Measurements from ENCODE around the gene MTA1.

MTA1 gene
- long read RNA-seq, donor 1, transcript MTA1-201 (21 exons, 2,876 nt), result minor isoform, 5 of 33 reads
- long read RNA-seq, donor 1, transcript MTA1-211 (3 exons, 842 nt), result major isoform, 8 of 33 reads
- long read RNA-seq, donor 1, partial matches to known transcripts, result 16 of 33 reads
- long read RNA-seq, donor 1, other reads (novel, unspliced or antisense), result 0 of 33 reads
- long read RNA-seq, donor 2, partial matches to known transcripts, result 5 of 14 reads
- long read RNA-seq, donor 2, other reads (novel, unspliced or antisense), result 0 of 14 reads
- long read RNA-seq, donor 3, transcript MTA1-212 (2 exons, 700 nt), result major isoform, 5 of 11 reads
- long read RNA-seq, donor 3, partial matches to known transcripts, result 0 of 11 reads
- long read RNA-seq, donor 3, other reads (novel, unspliced or antisense), result 0 of 11 reads
- long read RNA-seq, donor 4, transcript MTA1-212 (2 exons, 700 nt), result major isoform, 6 of 44 reads
- long read RNA-seq, donor 4, partial matches to known transcripts, result 33 of 44 reads
- long read RNA-seq, donor 4, other reads (novel, unspliced or antisense), result 0 of 44 reads
- long read RNA-seq, donor 5, transcript MTA1-211 (3 exons, 842 nt), result major isoform, 7 of 23 reads
- long read RNA-seq, donor 5, partial matches to known transcripts, result 8 of 23 reads
- long read RNA-seq, donor 5, other reads (novel, unspliced or antisense), result 0 of 23 reads
- long read RNA-seq, donor 6, transcript MTA1-211 (3 exons, 842 nt), result major isoform, 6 of 18 reads
- long read RNA-seq, donor 6, partial matches to known transcripts, result 7 of 18 reads
- long read RNA-seq, donor 6, other reads (novel, unspliced or antisense), result 0 of 18 reads
- long read RNA-seq, donor 7, result 0 reads
- long read RNA-seq, donor 8, transcript MTA1-211 (3 exons, 842 nt), result major isoform, 6 of 36 reads
- long read RNA-seq, donor 8, partial matches to known transcripts, result 24 of 36 reads
- long read RNA-seq, donor 8, other reads (novel, unspliced or antisense), result 0 of 36 reads

DNA sequence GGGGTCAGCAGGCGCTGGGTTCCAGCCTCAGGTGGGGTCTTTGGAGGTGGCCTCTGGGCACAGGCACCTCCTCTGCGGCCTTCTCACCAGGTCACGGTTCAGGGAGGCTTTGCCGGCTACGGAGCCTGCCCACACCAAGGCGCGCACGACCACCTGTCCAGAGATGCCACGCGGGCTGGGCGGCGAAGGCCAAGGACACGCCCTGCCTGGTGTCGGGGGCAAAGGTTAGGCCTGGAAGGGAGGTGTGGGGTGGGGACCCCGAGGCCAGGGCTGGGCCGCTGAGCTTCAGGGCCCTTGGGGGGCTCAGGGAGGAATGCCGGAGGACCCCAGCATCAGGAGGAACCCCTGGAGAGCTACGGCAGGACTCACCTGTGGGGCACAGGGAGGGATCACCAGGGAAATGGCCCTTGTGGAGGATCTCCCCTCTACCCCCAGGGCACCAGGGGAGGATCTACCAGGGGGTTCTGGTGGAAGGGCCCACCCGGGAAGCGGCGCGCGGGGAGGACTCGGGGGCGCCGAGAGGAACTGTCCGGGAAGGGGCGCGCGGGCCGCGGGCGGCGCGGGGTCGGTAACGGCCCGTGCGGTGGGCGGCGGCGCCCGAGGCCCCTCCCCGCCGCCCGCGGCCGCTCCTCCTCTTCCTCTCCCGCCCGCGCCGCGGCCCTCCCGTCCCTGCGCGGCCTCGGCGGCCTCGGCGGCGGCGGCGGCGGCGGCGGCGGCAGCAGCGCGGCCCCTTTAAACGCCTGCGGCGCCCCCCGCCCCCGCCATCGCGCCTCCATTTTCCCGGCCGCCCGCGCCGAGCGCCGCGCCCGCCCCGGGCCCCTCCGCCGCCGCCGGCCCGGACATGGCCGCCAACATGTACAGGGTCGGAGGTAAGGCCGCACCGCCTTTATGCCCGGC, at the start of gene MTA1:
Gene MTA1 (plus strand): TSS at position 633 of the 897 bp plus-strand sequence. CDS start 209 bp downstream, at position 842.
- DNase-seq, result peak; percentile 71

DNA sequence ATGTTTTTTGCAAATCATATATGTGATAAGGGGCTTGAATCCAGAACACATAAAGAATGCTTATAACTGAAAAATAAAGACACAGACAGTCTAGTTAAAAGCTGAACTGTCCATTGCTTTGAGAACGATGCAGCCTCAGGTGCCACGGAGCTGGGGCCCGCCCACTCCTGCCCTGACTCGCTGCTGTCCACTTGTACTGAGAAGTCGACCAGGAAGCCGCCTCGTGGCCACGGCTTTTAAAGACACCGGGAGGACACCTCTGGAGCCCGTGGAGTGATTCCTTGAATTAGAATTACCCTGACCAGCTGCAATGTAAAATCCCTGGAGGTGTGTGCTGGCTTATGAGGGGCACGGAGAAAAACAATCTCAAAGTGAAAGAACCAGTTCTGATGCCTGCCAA, 45.2 kb upstream of the MTA1 start:
- DNase-seq, result no peak

- no peak for DNase-seq
Measured at GRCh38 chr14:105375635-105376057, 44.0 kb upstream of the MTA1 start.

GRCh38 chr14:105376521-105377440, 42.8 kb upstream of the MTA1 start:
- DNase-seq, result no peak

- DNase-seq, result no peak
Measured at GRCh38 chr14:105377555-105378182, 42.0 kb upstream of the MTA1 start.

- no peak for DNase-seq
Measured at GRCh38 chr14:105378199-105378598, 41.4 kb upstream of the MTA1 start.

- no peak for DNase-seq
Measured at GRCh38 chr14:105378873-105379685, 40.5 kb upstream of the MTA1 start.

- no peak for DNase-seq
Measured at GRCh38 chr14:105379946-105380345, 39.7 kb upstream of the MTA1 start.

DNA sequence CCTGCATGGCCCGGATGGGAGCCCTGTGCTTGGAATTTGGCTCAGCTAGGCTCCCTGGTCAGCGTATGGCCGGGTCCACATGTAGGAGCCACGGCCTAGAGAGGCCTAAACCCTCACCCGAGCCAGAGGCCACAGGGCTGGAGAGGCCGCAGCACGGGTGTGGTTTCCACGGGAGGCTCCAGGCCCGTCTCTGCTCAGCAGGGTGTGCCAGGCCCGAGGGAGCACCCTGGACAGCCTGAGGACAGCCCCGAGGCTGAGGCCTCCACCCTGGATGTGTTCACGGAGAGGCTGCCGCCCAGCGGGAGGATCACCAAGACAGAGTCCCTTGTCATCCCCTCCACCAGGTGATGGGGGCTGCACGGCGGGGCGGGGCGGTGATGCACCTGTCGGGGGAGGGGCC, 38.9 kb upstream of the MTA1 start:
- no peak for DNase-seq

- no peak for DNase-seq
Measured at GRCh38 chr14:105381446-105382342, 37.9 kb upstream of the MTA1 start.

- no peak for DNase-seq
Measured at GRCh38 chr14:105382343-105383082, 37.1 kb upstream of the MTA1 start.

- no peak for DNase-seq
Measured at GRCh38 chr14:105383083-105383730, 36.4 kb upstream of the MTA1 start.

GRCh38 chr14:105384041-105384557, 35.5 kb upstream of the MTA1 start:
- DNase-seq, result no peak

DNA sequence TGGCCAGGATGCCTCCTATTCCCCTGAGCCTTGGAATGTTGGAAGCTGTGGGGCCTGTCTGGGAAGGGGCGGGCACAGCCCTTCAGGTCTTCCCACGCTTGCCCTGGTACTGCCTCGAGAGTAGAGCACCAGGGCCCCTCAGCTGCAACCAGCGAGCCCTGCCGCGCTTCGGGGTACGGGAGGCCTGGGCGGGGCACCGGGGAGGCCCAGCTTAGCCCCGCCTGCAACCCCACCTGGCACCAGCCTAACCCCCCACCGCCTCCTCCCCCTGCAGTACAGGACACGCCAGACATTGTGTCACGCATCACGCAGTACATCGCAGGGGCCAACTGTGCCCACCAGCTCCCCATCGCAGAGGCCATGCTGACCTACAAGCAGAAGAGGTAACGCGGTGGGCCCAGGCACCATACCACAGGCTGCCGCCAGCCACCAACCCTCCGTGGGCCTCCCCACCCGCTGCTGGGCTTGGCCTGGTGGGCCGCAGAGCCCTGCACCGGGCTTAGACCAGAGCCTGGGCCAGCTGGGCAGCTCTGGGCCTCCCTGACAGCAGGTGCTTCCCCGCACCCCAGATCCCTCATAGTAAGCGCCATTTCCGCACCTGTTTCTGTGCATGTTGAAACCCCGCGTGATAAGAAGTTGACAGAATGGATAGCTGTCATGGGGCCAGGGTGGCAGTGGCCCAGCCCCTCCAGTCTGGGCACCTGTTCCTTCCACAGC, 34.9 kb upstream of the MTA1 start:
- no peak for DNase-seq

DNA sequence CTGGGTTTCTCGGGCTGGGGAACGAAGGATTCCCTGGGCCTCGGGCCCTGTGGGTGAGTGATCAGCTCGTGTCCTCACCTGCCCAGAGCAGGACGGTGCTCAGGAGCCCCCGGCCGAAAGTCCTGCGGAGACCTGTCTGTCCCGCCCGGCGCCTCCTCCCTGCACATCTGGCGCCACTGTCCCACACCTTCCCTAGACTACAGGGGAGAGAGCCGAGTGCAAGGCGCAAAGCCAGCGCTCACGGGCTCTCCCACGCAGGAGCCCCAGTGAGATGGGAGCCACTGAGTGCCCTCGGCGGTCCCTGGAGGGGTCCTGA, 34.3 kb upstream of the MTA1 start:
- DNase-seq, result no peak

DNA sequence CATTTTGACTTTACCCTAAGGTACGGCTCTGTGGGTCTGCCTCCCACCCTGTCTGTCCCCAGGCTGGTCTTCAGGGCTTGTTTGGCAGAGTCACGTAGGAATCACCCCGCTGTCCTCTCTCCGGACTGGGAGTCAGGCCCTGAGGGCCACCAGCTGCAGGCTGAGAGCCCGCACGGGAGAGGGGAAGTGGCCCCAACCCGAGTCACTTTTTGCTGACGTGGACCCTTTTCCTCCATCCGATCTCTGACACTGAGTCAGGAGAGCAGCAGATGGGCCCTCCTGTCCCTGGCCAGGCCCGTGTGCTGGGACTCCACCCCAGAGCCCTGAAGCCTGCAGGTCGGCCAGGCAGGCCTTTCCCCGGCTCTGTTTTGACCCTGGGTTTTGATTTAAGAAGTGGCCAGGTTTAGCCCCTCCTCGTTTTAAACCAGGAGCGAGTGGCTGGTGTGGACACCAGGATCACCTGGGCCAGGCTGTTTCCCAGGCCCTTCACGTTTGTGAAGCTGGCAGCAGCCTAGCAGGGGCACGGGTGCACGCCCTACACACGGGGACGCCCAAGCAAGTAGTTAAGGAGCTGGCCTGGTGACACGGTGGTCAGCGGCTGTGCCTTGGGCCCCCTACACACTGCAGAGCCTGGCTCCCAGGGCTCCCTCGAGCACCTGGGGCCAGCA, 33.8 kb upstream of the MTA1 start:
- no peak for DNase-seq
